ENCODE measurements around the gene PDE3B.

PDE3B gene

DNA sequence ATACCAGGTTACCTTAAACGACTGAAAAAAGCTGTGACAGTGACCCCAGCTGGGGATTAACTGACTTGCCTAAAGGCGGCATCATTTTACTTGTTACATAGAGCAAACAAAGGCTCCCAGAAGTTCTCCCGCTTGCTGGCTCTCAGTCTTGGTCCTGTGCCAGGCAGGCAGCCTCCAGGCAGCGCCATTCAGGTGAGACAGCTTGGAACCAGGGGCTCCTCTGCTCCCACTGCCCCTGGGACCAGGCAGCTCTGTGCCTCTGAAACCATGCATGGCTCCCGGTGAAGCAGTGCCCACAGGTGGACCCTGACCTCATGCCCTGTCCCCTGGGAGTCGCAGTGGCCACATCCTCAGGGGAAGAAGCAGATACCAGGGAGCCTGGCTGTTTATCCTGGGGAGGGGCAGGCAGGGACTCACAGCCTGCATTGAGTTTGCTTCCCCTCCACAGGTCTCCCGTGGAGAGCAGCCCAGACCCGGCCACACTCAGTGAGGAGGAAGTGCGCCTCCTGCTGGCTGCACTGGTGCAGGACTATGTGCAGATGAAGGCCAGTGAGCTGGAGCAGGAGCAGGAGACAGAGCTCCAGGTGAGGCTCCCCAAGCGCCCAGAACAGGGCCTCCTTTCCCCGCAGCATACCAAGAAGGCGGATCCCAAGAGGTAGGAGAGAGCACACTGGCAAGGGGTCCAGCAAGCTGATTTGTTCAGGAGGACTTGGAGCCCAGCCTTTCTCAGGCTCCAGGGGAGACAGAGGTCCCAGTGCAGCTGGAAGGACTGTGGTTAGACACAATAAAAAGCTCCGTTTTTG, 264.0 kb downstream of the PDE3B start:
- Histone ChIP-seq H3K27ac (no peak overlapping the region), H3K4me3 (no peak overlapping the region)
- DNase-seq (ENCODE audit: low spot score) = peak; percentile 78
- TF ChIP-seq, protein P1, sequence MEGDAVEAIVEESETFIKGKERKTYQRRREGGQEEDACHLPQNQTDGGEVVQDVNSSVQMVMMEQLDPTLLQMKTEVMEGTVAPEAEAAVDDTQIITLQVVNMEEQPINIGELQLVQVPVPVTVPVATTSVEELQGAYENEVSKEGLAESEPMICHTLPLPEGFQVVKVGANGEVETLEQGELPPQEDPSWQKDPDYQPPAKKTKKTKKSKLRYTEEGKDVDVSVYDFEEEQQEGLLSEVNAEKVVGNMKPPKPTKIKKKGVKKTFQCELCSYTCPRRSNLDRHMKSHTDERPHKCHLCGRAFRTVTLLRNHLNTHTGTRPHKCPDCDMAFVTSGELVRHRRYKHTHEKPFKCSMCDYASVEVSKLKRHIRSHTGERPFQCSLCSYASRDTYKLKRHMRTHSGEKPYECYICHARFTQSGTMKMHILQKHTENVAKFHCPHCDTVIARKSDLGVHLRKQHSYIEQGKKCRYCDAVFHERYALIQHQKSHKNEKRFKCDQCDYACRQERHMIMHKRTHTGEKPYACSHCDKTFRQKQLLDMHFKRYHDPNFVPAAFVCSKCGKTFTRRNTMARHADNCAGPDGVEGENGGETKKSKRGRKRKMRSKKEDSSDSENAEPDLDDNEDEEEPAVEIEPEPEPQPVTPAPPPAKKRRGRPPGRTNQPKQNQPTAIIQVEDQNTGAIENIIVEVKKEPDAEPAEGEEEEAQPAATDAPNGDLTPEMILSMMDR (IDR thresholded peaks at IDR 0.05) = peak; percentile 65

DNA sequence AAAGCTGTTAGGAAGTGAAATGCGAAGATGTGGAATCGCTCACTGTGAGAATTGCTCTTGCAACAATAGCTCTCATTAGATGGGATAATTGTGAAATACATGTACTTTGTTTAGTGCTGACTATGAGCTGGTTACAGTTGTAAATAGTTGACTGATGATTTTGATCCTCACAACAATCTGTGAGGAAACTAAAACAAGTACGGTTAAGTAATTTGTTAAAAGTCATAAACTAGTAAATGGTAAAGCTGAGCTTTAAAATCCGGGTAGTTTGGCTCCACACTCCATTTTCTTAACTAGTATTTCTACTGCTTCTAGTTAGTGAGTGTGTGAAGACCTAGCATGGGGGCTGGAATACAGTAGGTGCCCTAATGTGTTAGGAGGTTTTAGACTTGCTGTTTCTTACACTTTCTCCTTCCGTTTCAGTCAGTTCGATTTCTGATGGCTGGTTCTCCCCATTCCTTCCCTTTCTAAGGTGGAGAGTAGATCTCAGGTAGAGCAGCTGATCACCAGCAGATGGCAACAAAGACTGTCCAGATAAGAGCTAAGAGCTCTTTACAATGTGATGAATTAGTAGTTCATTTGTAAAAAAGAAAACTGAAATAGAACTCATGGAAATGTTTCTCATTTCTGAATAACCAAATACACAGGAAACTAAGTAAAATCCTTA, 264.7 kb downstream of the PDE3B start:
- no peak for DNase-seq (ENCODE audit: low spot score)
- Histone ChIP-seq H3K4me3 (no peak overlapping the region), H3K27ac (no peak overlapping the region)
- TF ChIP-seq, protein P1 (IDR thresholded peaks at IDR 0.05) = no peak

DNA sequence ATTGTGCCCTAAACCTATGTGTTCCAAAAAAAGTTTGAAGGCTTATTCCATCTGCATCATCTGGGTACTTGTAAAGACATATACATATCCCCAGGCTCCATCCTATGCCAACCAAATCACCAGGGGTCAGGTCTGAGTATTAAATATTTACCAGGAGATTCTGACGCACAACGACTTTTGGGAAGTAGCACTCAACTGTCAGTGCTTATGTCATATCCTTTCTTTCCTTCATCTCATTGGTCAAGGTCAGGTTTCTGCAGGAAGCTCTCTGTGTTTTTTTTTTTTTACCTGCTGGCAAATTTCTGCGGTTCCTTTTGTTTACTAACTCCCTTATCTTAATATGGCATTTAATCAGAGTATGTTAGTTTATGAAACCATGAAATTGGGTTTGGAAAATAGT, 270.9 kb downstream of the PDE3B start:
- TF ChIP-seq, protein P1 (IDR thresholded peaks at IDR 0.05) = no peak
- Histone ChIP-seq H3K4me3 (no peak overlapping the region), H3K27ac (no peak overlapping the region)
- no peak for DNase-seq (ENCODE audit: low spot score)

DNA sequence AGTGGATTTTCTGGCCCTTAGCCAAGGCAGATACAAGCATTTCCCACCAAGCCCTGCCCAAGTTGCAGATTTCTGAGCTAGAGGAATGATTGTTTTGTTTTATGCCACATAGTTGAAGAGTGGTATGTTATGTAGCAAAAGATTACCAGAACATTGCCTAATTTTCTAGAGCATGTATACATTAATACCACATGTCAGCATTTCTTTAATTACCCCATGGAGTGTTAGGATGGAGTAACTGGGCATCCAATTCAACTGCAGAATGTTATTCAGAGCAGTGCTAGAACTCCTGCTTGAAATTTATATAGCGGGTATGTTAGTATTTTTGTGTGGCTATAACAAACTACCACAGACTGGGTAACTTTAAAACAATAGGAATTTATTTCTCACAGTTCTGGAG, 272.8 kb downstream of the PDE3B start:
- no peak for DNase-seq (ENCODE audit: low spot score)

More for the DNA sequence above, 272.8 kb downstream of the PDE3B start:
- Histone ChIP-seq H3K27ac (no peak overlapping the region), H3K4me3 (no peak overlapping the region)
- TF ChIP-seq, protein P1 (IDR thresholded peaks at IDR 0.05) = no peak
